RWPE2 (cell line): ENCODE measurements around the gene PRSS38.

Experiments
- ATAC-seq: fragments of 200-7000 bp; cut with Tn5 transposase; 3 replicates; pipeline ENCODE4 v1.9.1; 2021; ENCODE audit warnings: low read depth
- DNase-seq: peaks from one replicate; pipeline ENCODE4 v3.0.0-alpha.2; 2020; ENCODE audit warnings: low spot score
- H3K27ac ChIP-seq: fragments of 450-650 bp; 2 replicates; pipeline ENCODE4 v1.5.1; 2017; ENCODE audit warnings: mild to moderate bottlenecking; ENCODE audit not compliant: poor library complexity, severe bottlenecking
- H3K27me3 ChIP-seq: fragments of 250-450 bp; sonication (Bioruptor Pico); 2 replicates; pipeline ENCODE4 v1.5.1; 2021; ENCODE audit warnings: mild to moderate bottlenecking, moderate library complexity; ENCODE audit not compliant: insufficient read depth, poor library complexity, severe bottlenecking
- H3K36me3 ChIP-seq: fragments of 250-450 bp; sonication (Bioruptor Pico); 2 replicates; pipeline ENCODE4 v1.5.1; 2020; ENCODE audit warnings: low read depth, mild to moderate bottlenecking, moderate library complexity
- H3K4me1 ChIP-seq: fragments of 250-450 bp; sonication (Bioruptor Pico); 2 replicates; pipeline ENCODE4 v1.5.1; 2021; ENCODE audit warnings: mild to moderate bottlenecking, moderate library complexity; ENCODE audit not compliant: insufficient read depth, poor library complexity, severe bottlenecking
- H3K4me3 ChIP-seq: fragments of 250-450 bp; sonication (Bioruptor Pico); 2 replicates; pipeline ENCODE4 v1.5.1; 2021; ENCODE audit warnings: mild to moderate bottlenecking, moderate library complexity; ENCODE audit not compliant: severe bottlenecking
- H3K9me3 ChIP-seq: fragments of 250-450 bp; sonication (Bioruptor Pico); 2 replicates; pipeline ENCODE4 v1.5.1; 2021; ENCODE audit warnings: mild to moderate bottlenecking, moderate library complexity; ENCODE audit not compliant: severe bottlenecking
- CTCF ChIP-seq: fragments of 450-650 bp; IDR thresholded peaks from one replicate; pipeline ENCODE4 v1.5.1; 2017; ENCODE audit warnings: mild to moderate bottlenecking, moderate library complexity; ENCODE audit not compliant: poor library complexity, severe bottlenecking

Gene PRSS38

GRCh38 chr1:227793079-227793947, 22.2 kb upstream of the PRSS38 start:
- H3K4me1 ChIP-seq: no peaks in the 10 kb centered on the region
- no peak overlapping the region for H3K4me3 ChIP-seq
- no peak for TF ChIP-seq CTCF
- no peaks in the 10 kb centered on the region for H3K9me3 ChIP-seq
- H3K27ac ChIP-seq: no peak overlapping the region
- no peaks in the 10 kb centered on the region for H3K36me3 ChIP-seq
- ATAC-seq (no peak), DNase-seq (no peak)
- H3K27me3 ChIP-seq: no peaks in the 10 kb centered on the region

GRCh38 chr1:227793948-227794816, 21.3 kb upstream of the PRSS38 start:
- H3K4me3 ChIP-seq: no peak overlapping the region

GRCh38 chr1:227794817-227795192, 20.7 kb upstream of the PRSS38 start:
- H3K27ac ChIP-seq: no peak overlapping the region

More at GRCh38 chr1:227793948-227794816, 21.3 kb upstream of the PRSS38 start:
- H3K36me3 ChIP-seq: no peaks in the 10 kb centered on the region
- no peak for TF ChIP-seq CTCF
- H3K27ac ChIP-seq: no peak overlapping the region
- H3K27me3 ChIP-seq: no peaks in the 10 kb centered on the region
- ATAC-seq: peak; percentile 41; the same call in 2 of the 3 replicates
- no peak for DNase-seq
- no peaks in the 10 kb centered on the region for H3K9me3 ChIP-seq
- no peaks in the 10 kb centered on the region for H3K4me1 ChIP-seq

GRCh38 chr1:227795732-227796131, 19.7 kb upstream of the PRSS38 start:
- Histone ChIP-seq H3K4me3 (no peak overlapping the region), H3K9me3 (no peaks in the 10 kb centered on the region), H3K36me3 (no peaks in the 10 kb centered on the region), H3K27ac (no peak overlapping the region), H3K27me3 (no peaks in the 10 kb centered on the region), H3K4me1 (no peaks in the 10 kb centered on the region)
- ATAC-seq (no peak), DNase-seq (no peak)
- no peak for TF ChIP-seq CTCF

More at GRCh38 chr1:227794817-227795192, 20.7 kb upstream of the PRSS38 start:
- Histone ChIP-seq H3K4me1 (no peaks in the 10 kb centered on the region), H3K4me3 (no peak overlapping the region), H3K9me3 (no peaks in the 10 kb centered on the region), H3K36me3 (no peaks in the 10 kb centered on the region), H3K27me3 (no peaks in the 10 kb centered on the region)
- TF ChIP-seq CTCF: no peak
- no peak for DNase-seq
- 0 out of 3 replicates have a peak, but pooled peaks have one; percentile 10 for ATAC-seq
